Embryonic facial prominence (tissue), 1 donor: ENCODE measurements around the gene GPC2.
A peak's percentile ranks its signal among the peaks of the same experiment; 100 is the strongest.
"Not testable (repeated sequence)": the region's sequence is repeated elsewhere in the genome, so short reads cannot be mapped to it uniquely, and the experiment has no call there.

Experiments used
- DNase-seq: peaks from one replicate; pipeline ENCODE4 v3.0.0-alpha.2; 2016; ENCODE audit errors: extremely low spot score

The GPC2 gene

GRCh38 chr7:100152937-100153666 is 24.1 kb downstream of the GPC2 start:
- DNase-seq = no peak

GRCh38 chr7:100152404-100152803 is 24.8 kb downstream of the GPC2 start:
- DNase-seq = no peak

- peak; percentile 95 for DNase-seq
Measured at GRCh38 chr7:100148559-100149328, 28.4 kb downstream of the GPC2 start, which contains the start of gene LAMTOR4. Gene LAMTOR4, plus strand, starts transcription at chr7:100148918. Its CDS starts 55 bp downstream, at chr7:100148973.

GRCh38 chr7:100148225-100148558 is 29.0 kb downstream of the GPC2 start:
- DNase-seq = no peak

GRCh38 chr7:100147278-100147677 is 29.9 kb downstream of the GPC2 start:
- DNase-seq = no peak

- not testable (repeated sequence) for DNase-seq
Measured at GRCh38 chr7:100146350-100146749, 30.8 kb downstream of the GPC2 start.

GRCh38 chr7:100142461-100142860 is 34.7 kb downstream of the GPC2 start:
- DNase-seq = no peak

- no peak for DNase-seq
Measured at GRCh38 chr7:100141555-100141949, 35.6 kb downstream of the GPC2 start.

GRCh38 chr7:100137851-100138760 is 39.1 kb downstream of the GPC2 start:
- DNase-seq = no peak

- no peak for DNase-seq
Measured at GRCh38 chr7:100132697-100133151, 44.5 kb downstream of the GPC2 start.

GRCh38 chr7:100132126-100132525 is 45.1 kb downstream of the GPC2 start:
- DNase-seq = no peak

- DNase-seq = no peak
Measured at GRCh38 chr7:100130608-100131453, 46.4 kb downstream of the GPC2 start.

GRCh38 chr7:100130220-100130607 is 47.0 kb downstream of the GPC2 start:
- DNase-seq = not testable (repeated sequence)

GRCh38 chr7:100128637-100128963 is 48.6 kb downstream of the GPC2 start:
- DNase-seq = no peak

- DNase-seq = no peak
Measured at GRCh38 chr7:100127866-100128636, 49.1 kb downstream of the GPC2 start.

- peak; percentile 84 for DNase-seq
Measured at GRCh38 chr7:100126931-100127865, 50.0 kb downstream of the GPC2 start, which contains the start of gene MBLAC1. Gene MBLAC1, plus strand, starts transcription at chr7:100126967. Its CDS starts 429 bp downstream, at chr7:100127396.

- DNase-seq = no peak
Measured at GRCh38 chr7:100126239-100126930, 50.8 kb downstream of the GPC2 start.
